Measurements from ENCODE around the gene PGM2.

DNA sequence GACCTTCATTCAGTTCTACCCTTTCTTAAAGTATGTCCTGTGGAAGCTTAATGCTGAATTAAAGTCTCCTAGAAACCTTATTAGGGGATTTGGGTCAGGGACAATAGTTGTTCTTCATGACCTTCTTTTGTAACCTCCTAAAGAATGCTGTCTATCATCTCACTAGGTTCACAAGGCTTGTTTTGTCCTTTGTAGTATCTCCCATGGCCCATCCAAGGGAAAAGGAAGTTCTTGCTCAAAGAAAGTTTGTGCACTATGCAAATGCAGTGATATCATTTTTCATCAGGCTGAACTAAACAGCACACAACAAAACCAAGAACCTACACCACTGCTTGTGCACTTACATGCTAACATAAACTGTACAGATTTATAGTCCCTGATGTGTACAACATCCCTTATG lies 46.6 kb upstream of the PGM2 start:
- TF ChIP-seq, protein P1, sequence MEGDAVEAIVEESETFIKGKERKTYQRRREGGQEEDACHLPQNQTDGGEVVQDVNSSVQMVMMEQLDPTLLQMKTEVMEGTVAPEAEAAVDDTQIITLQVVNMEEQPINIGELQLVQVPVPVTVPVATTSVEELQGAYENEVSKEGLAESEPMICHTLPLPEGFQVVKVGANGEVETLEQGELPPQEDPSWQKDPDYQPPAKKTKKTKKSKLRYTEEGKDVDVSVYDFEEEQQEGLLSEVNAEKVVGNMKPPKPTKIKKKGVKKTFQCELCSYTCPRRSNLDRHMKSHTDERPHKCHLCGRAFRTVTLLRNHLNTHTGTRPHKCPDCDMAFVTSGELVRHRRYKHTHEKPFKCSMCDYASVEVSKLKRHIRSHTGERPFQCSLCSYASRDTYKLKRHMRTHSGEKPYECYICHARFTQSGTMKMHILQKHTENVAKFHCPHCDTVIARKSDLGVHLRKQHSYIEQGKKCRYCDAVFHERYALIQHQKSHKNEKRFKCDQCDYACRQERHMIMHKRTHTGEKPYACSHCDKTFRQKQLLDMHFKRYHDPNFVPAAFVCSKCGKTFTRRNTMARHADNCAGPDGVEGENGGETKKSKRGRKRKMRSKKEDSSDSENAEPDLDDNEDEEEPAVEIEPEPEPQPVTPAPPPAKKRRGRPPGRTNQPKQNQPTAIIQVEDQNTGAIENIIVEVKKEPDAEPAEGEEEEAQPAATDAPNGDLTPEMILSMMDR (IDR thresholded peaks at IDR 0.05; ENCODE audit: low read length): no peak
- no peak for TF ChIP-seq EZH2 (optimal IDR thresholded peaks at IDR 0.05; ENCODE audit: low read depth, low read length)

Data from MM.1S (cell line).